HG03066 (cell line): ENCODE data around the gene GOLM1.

ENCODE experiments used
- ATAC-seq: cut with Tn5 transposase; IDR thresholded peaks from one replicate; pipeline ENCODE4 v1.9.1; 2021; ENCODE audit warnings: low read depth; ENCODE audit not compliant: unreplicated experiment

The GOLM1 gene

GRCh38 chr9:86046930-86047341 is 52.4 kb downstream of the GOLM1 start:
- ATAC-seq: no peak

GRCh38 chr9:86046071-86046636 is 53.2 kb downstream of the GOLM1 start:
- no peak for ATAC-seq

- ATAC-seq: no peak
Observed at GRCh38 chr9:86045654-86046053, 53.7 kb downstream of the GOLM1 start.

- no peak for ATAC-seq
Observed at GRCh38 chr9:86043999-86044398, 55.4 kb downstream of the GOLM1 start.

GRCh38 chr9:86043586-86043985 is 55.8 kb downstream of the GOLM1 start:
- no peak for ATAC-seq

- no peak for ATAC-seq
Observed at GRCh38 chr9:86042199-86042978, 57.0 kb downstream of the GOLM1 start.

GRCh38 chr9:86041311-86041741 is 58.0 kb downstream of the GOLM1 start:
- ATAC-seq: no peak

- ATAC-seq: no peak
Observed at GRCh38 chr9:86040861-86041155, 58.5 kb downstream of the GOLM1 start.

- no peak for ATAC-seq
Observed at GRCh38 chr9:86039991-86040860, 59.1 kb downstream of the GOLM1 start.

- ATAC-seq: no peak
Observed at GRCh38 chr9:86036555-86036954, 62.8 kb downstream of the GOLM1 start.

- no peak for ATAC-seq
Observed at GRCh38 chr9:86035827-86036440, 63.4 kb downstream of the GOLM1 start.

GRCh38 chr9:86034863-86035734 is 64.3 kb downstream of the GOLM1 start:
- no peak for ATAC-seq

GRCh38 chr9:86027767-86028166 is 71.6 kb downstream of the GOLM1 start:
- ATAC-seq: no peak

GRCh38 chr9:86022687-86023266 is 76.6 kb downstream of the GOLM1 start:
- ATAC-seq: no peak

- ATAC-seq: no peak
Observed at GRCh38 chr9:86021166-86021565, 78.2 kb downstream of the GOLM1 start.

GRCh38 chr9:86020731-86021130 is 78.6 kb downstream of the GOLM1 start:
- ATAC-seq: no peak

GRCh38 chr9:86009133-86009532 is 90.2 kb downstream of the GOLM1 start:
- no peak for ATAC-seq

GRCh38 chr9:86005253-86005775 is 94.0 kb downstream of the GOLM1 start:
- no peak for ATAC-seq

- ATAC-seq: no peak
Observed at GRCh38 chr9:85995599-85995998, 103.8 kb downstream of the GOLM1 start.

GRCh38 chr9:85995097-85995496 is 104.3 kb downstream of the GOLM1 start:
- no peak for ATAC-seq
